Measurements from ENCODE around the gene RAB1B.

DNA sequence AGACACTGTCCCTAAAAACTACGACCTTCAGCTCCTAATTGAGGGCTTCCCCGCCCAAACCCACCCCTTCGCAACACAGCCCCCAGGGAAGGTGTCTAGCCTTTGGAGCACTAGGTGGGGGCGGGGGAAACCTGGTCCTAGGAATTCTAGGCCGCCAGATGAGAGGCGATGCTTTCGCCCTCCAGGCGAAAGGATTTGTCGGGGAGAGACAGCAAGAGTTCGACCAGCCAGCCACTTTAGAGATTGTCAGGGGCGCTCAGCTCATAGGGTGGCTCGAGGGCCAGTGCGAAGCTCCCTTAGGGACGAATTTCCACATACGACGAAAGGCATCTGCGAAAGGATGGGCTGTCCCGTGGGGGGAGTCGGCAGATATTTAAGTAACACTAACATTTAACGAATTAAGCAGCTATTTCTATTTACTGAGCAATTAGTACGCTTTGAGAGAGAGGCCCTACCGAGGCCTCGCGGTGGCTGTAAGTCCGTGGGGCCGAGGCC lies 43.1 kb downstream of the RAB1B start:
- TF ChIP-seq POLR2A (IDR thresholded peaks at IDR 0.05; ENCODE audit: low read depth) (no peak), CTCF (IDR thresholded peaks at IDR 0.05) (peak in 1 of 3 experiments; percentile 94), EP300 (IDR thresholded peaks at IDR 0.05) (no peak)
